ENCODE results near the gene UNC13D. TPM values are rescaled to one million over a fixed set of nuclear protein-coding genes. Genes with fewer than 3 reads are reported as not detected.

UNC13D gene
- polyA plus RNA-seq, 1 donor from 2014 or later = 1.2 TPM

DNA sequence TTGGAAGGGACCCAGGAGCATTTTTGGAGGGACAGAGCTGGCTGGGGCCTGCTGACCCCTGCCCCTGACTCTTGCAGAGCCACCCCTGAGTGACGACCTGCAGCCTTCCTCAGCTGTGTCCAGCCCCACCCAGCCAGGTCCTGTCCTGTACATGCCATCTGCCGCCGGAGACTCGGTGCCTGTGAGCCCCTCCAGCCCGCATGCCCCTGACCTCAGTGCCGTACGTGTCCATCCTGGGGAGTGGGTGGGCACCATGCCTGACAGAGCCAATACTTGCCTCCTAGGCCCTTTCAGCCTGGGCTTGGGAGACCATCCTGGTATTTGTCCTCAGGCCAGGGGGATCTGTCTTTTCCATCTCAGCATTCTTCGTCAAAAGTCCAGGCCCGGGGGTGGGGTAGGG is 27.5 kb downstream of the UNC13D start:
- no peak overlapping the region for H3K9ac ChIP-seq (ENCODE audit: low read length)
- H3K9me3 ChIP-seq (ENCODE audit: low read length) = no peaks in the 10 kb centered on the region
- no peaks in the 10 kb centered on the region for H3K36me3 ChIP-seq (ENCODE audit: insufficient read depth, low read length)
- H3K9me2 ChIP-seq (ENCODE audit: insufficient read depth, low read length) = no peaks in the 10 kb centered on the region
- no peak overlapping the region for H3K4me3 ChIP-seq (ENCODE audit: low read length)
- no peaks in the 10 kb centered on the region for H3K27me3 ChIP-seq (ENCODE audit: insufficient read depth, low read depth, low read length)
- H3K27ac ChIP-seq (ENCODE audit: low read length) = no peak overlapping the region
- H3K79me2 ChIP-seq (replicated peaks; ENCODE audit: insufficient read depth, low read length) = no peaks in the 10 kb centered on the region
- no peaks in the 10 kb centered on the region for H3F3A ChIP-seq (ENCODE audit: insufficient read depth, low read length, poor library complexity, severe bottlenecking)
- TF ChIP-seq SMC3 (conservative IDR thresholded peaks at IDR 0.05; ENCODE audit: poor library complexity) = no peak
- TF ChIP-seq EZH2 (IDR thresholded peaks at IDR 0.05; ENCODE audit: borderline replicate concordance, insufficient read depth, low read length, poor library complexity, severe bottlenecking) = no peak
- no peak for TF ChIP-seq POLR2AphosphoS5 (IDR thresholded peaks at IDR 0.05)
- TF ChIP-seq TAF1 (IDR thresholded peaks at IDR 0.05; ENCODE audit: low read depth) = no peak
- TF ChIP-seq, protein P1, sequence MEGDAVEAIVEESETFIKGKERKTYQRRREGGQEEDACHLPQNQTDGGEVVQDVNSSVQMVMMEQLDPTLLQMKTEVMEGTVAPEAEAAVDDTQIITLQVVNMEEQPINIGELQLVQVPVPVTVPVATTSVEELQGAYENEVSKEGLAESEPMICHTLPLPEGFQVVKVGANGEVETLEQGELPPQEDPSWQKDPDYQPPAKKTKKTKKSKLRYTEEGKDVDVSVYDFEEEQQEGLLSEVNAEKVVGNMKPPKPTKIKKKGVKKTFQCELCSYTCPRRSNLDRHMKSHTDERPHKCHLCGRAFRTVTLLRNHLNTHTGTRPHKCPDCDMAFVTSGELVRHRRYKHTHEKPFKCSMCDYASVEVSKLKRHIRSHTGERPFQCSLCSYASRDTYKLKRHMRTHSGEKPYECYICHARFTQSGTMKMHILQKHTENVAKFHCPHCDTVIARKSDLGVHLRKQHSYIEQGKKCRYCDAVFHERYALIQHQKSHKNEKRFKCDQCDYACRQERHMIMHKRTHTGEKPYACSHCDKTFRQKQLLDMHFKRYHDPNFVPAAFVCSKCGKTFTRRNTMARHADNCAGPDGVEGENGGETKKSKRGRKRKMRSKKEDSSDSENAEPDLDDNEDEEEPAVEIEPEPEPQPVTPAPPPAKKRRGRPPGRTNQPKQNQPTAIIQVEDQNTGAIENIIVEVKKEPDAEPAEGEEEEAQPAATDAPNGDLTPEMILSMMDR (IDR thresholded peaks at IDR 0.05; ENCODE audit: poor library complexity, severe bottlenecking) = no peak
- no peak for TF ChIP-seq RAD21 (conservative IDR thresholded peaks at IDR 0.05)
- TF ChIP-seq, protein P2, sequence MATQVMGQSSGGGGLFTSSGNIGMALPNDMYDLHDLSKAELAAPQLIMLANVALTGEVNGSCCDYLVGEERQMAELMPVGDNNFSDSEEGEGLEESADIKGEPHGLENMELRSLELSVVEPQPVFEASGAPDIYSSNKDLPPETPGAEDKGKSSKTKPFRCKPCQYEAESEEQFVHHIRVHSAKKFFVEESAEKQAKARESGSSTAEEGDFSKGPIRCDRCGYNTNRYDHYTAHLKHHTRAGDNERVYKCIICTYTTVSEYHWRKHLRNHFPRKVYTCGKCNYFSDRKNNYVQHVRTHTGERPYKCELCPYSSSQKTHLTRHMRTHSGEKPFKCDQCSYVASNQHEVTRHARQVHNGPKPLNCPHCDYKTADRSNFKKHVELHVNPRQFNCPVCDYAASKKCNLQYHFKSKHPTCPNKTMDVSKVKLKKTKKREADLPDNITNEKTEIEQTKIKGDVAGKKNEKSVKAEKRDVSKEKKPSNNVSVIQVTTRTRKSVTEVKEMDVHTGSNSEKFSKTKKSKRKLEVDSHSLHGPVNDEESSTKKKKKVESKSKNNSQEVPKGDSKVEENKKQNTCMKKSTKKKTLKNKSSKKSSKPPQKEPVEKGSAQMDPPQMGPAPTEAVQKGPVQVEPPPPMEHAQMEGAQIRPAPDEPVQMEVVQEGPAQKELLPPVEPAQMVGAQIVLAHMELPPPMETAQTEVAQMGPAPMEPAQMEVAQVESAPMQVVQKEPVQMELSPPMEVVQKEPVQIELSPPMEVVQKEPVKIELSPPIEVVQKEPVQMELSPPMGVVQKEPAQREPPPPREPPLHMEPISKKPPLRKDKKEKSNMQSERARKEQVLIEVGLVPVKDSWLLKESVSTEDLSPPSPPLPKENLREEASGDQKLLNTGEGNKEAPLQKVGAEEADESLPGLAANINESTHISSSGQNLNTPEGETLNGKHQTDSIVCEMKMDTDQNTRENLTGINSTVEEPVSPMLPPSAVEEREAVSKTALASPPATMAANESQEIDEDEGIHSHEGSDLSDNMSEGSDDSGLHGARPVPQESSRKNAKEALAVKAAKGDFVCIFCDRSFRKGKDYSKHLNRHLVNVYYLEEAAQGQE (IDR thresholded peaks at IDR 0.05; ENCODE audit: borderline replicate concordance) = no peak
- no peak for TF ChIP-seq MXI1 (conservative IDR thresholded peaks at IDR 0.05; ENCODE audit: poor library complexity, severe bottlenecking)
- no peak for TF ChIP-seq EP300 (conservative IDR thresholded peaks at IDR 0.05; ENCODE audit: poor library complexity, severe bottlenecking)
- no peak overlapping the region for H3K4me2 ChIP-seq (ENCODE audit: low read length)
- H2AFZ ChIP-seq (ENCODE audit: low read depth, low read length) = no peak overlapping the region
- no peaks in the 10 kb centered on the region for H4K20me1 ChIP-seq (ENCODE audit: insufficient read depth)

DNA sequence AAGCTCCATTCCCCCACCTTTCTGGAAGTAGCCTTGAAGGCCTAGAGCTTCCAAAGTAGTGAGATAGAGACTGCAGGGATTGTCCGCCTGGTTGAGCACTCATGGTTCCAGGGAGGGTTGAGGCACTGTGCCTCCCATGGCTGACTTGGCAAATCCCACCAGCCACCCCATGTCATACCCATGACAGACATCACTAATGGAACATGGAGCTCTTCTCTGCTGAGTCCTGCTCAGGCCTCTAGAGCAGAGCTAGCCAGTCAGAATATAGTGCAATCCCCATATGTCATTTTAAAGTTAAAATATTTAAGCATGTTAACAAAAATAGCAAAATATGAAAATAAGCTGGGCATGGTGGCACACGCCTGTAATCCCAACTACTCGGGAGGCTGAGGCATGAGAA is 28.8 kb downstream of the UNC13D start:
- no peak overlapping the region for H3K4me2 ChIP-seq (ENCODE audit: low read length)

More for the DNA sequence above, 28.8 kb downstream of the UNC13D start:
- H3K9me2 ChIP-seq (ENCODE audit: insufficient read depth, low read length) = no peaks in the 10 kb centered on the region
- no peaks in the 10 kb centered on the region for H3K9me3 ChIP-seq (ENCODE audit: low read length)
- H2AFZ ChIP-seq (ENCODE audit: low read depth, low read length) = no peak overlapping the region
- no peaks in the 10 kb centered on the region for H3F3A ChIP-seq (ENCODE audit: insufficient read depth, low read length, poor library complexity, severe bottlenecking)
- H3K27ac ChIP-seq (ENCODE audit: low read length) = no peak overlapping the region
- H4K20me1 ChIP-seq (ENCODE audit: insufficient read depth) = no peaks in the 10 kb centered on the region
- H3K9ac ChIP-seq (ENCODE audit: low read length) = no peak overlapping the region
- TF ChIP-seq EZH2 (IDR thresholded peaks at IDR 0.05; ENCODE audit: borderline replicate concordance, insufficient read depth, low read length, poor library complexity, severe bottlenecking) (no peak), EP300 (conservative IDR thresholded peaks at IDR 0.05; ENCODE audit: poor library complexity, severe bottlenecking) (no peak), RAD21 (conservative IDR thresholded peaks at IDR 0.05) (no peak), TAF1 (IDR thresholded peaks at IDR 0.05; ENCODE audit: low read depth) (no peak), SMC3 (conservative IDR thresholded peaks at IDR 0.05; ENCODE audit: poor library complexity) (no peak), MXI1 (conservative IDR thresholded peaks at IDR 0.05; ENCODE audit: poor library complexity, severe bottlenecking) (no peak)
- TF ChIP-seq, protein P1 (IDR thresholded peaks at IDR 0.05; ENCODE audit: poor library complexity, severe bottlenecking) = no peak
- TF ChIP-seq, protein P2 (IDR thresholded peaks at IDR 0.05; ENCODE audit: borderline replicate concordance) = no peak
- no peak overlapping the region for H3K4me3 ChIP-seq (ENCODE audit: low read length)
- H3K27me3 ChIP-seq (ENCODE audit: insufficient read depth, low read depth, low read length) = no peaks in the 10 kb centered on the region
- H3K79me2 ChIP-seq (replicated peaks; ENCODE audit: insufficient read depth, low read length) = no peaks in the 10 kb centered on the region
- H3K36me3 ChIP-seq (ENCODE audit: insufficient read depth, low read length) = no peaks in the 10 kb centered on the region
